SK-N-SH (cell line): ENCODE data around the gene INF2.

Experiments used
- EP300 ChIP-seq, 2 experiments: IDR thresholded peaks; 2 replicates each; pipeline versions ENCODE4 v1.4.0 to v1.6.1; 2012; ENCODE audit warnings: borderline replicate concordance in 1 of 2, low read depth in 1 of 2, low read length in 1 of 2
- EZH2phosphoT487 ChIP-seq: fragments of 200-600 bp; sonication (generic); IDR thresholded peaks from 2 replicates; pipeline ENCODE4 v1.6.1; 2017; ENCODE audit warnings: low read depth, mixed run types, mild to moderate bottlenecking, antibody characterized with exemption, moderate library complexity, borderline replicate concordance
- MEF2A ChIP-seq: IDR thresholded peaks from 2 replicates; pipeline ENCODE4 v1.4.0; 2012; ENCODE audit warnings: low read depth, borderline replicate concordance
- RCOR1 ChIP-seq: fragments of 150-350 bp; IDR thresholded peaks from 2 replicates; pipeline ENCODE4 v1.6.1; 2017; ENCODE audit warnings: antibody characterized with exemption, low read length
- RFX5 ChIP-seq: IDR thresholded peaks from 2 replicates; pipeline ENCODE4 v1.6.1; 2012; ENCODE audit warnings: mild to moderate bottlenecking, improper control_type of control experiment, low read length
- ZBTB33 ChIP-seq: IDR thresholded peaks from 2 replicates; pipeline ENCODE4 v1.4.0; 2012; ENCODE audit warnings: low read depth, borderline replicate concordance

GRCh38 chr14:104704252-104704651 is 14.8 kb downstream of the INF2 start:
- no peak for TF ChIP-seq RFX5
- TF ChIP-seq EZH2phosphoT487 = no peak
- TF ChIP-seq EP300 (IDR thresholded peaks at IDR 0.05; ENCODE audit: borderline replicate concordance in 1 of 2, low read depth in 1 of 2, low read length in 1 of 2) = no peak
- TF ChIP-seq MEF2A = no peak
- no peak for TF ChIP-seq ZBTB33
- no peak for TF ChIP-seq RCOR1
